ENCODE results near the gene RTN4RL1. TPM values are rescaled to one million over a fixed set of nuclear protein-coding genes. Genes with fewer than 3 reads are reported as not detected.
A peak's percentile ranks its signal among the peaks of the same experiment; 100 is the strongest.

Gene RTN4RL1
- total and polyA plus RNA-seq, 12 donors = 0.81 to 6.3 (median 2.7) TPM

DNA sequence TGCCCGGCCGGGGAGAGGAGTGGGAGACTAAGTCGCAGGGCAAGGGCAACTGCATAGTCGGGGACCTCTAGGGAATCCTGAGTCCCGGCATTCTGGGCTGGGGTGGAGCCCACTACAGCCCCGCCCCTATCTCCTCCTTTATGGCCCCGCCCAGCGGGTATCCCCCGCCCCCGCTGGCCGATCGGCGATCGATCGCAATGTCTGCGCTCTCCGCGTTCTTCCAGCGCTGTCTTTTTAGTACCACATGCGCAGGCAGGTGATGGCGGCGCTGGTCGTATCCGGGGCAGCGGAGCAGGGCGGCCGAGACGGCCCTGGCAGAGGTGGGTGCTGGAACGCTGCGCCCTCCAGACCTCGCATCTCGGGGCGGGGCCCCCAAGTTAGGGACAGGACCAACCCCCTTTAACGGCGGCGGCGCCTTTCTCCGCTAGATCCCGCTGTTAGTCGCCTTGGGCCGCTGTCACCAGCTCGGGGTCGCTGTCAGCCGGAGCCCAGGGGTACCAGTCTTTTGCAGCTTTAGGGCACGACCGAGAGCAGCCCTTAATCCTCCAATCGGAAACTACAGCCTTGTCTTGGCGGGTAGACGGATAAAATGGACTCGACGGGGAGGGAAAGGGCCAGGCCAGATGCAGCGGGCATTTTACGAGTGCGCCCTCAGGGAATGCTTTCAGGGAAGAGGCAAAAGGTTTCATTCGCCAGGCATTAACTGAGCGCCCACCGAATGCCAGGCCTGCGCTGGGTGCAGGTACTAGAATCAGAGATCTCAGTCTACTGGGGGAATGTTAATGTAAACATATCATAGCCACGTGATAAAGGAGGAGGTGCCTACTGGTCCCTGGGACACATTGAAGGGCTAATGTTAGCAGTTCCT is 5.0 kb upstream of the RTN4RL1 start, which contains the start of gene DPH1:
Gene DPH1 (plus strand): TSS at position 243 of the 868 bp plus-strand sequence. CDS start 17 bp downstream, at position 260.
- TF ChIP-seq, protein P1, sequence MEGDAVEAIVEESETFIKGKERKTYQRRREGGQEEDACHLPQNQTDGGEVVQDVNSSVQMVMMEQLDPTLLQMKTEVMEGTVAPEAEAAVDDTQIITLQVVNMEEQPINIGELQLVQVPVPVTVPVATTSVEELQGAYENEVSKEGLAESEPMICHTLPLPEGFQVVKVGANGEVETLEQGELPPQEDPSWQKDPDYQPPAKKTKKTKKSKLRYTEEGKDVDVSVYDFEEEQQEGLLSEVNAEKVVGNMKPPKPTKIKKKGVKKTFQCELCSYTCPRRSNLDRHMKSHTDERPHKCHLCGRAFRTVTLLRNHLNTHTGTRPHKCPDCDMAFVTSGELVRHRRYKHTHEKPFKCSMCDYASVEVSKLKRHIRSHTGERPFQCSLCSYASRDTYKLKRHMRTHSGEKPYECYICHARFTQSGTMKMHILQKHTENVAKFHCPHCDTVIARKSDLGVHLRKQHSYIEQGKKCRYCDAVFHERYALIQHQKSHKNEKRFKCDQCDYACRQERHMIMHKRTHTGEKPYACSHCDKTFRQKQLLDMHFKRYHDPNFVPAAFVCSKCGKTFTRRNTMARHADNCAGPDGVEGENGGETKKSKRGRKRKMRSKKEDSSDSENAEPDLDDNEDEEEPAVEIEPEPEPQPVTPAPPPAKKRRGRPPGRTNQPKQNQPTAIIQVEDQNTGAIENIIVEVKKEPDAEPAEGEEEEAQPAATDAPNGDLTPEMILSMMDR (IDR thresholded peaks at IDR 0.05) = no peak
- intact Hi-C loops (cut with DNase I) = loop anchor here in 3 of 10 donors (5.0 to 10.0 kb wide), 3 partner anchors 118 to 375 kb away; partner anchors contain the start of gene WDR81 (in 2 of the 3)
- WGBS, 2 donors = 0 to 1% methylated on average over 59 of the region's 59 CpGs
- peak; percentile 90 for DNase-seq
- H3K9me3 ChIP-seq = no peaks in the 10 kb centered on the region
- H3K27me3 ChIP-seq = peaks cover 0 to 46% (median 19%) of the 10 kb centered on the region in 7 donors
- ATAC-seq = peak; percentile 84 to 95 (median 89)
- H3K4me3 ChIP-seq = peak within 1 kb of the TSS; percentile 74 to 99 (median 95)
- H3K27ac ChIP-seq = peak within 1 kb of the TSS in 9 of 10 donors; percentile 23 to 84 (median 72)
- H3K36me3 ChIP-seq = peaks cover 0 to 16% (median 0%) of the 10 kb centered on the region in 9 donors
- peaks cover 10 to 43% (median 29%) of the 10 kb centered on the region in 9 donors for H3K4me1 ChIP-seq

DNA sequence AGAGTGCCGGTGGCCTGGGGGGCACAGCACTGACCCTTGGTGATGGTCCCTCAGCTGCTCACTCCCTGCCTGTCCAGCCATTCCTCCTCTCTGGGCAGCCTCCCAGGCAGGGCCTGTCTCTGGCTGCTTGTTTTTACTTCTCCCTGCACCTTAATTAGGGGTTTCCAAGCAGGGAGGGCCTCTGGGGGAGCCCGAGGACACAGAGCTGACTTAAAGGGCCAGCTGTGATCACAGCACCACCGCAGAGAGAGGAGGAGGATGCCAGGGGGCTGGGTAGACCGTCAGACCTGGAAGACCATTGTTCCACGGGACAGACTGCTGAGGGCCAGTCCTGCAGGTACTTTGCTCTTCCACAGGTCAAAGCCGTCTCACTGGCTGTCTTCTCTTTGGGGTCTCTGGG is 3.6 kb upstream of the RTN4RL1 start:
- TF ChIP-seq, protein P1 (IDR thresholded peaks at IDR 0.05) = no peak
- ATAC-seq (no peak), DNase-seq (no peak)
- H3K4me1 ChIP-seq = peaks cover 16 to 54% (median 41%) of the 10 kb centered on the region in 9 donors
- H3K4me3 ChIP-seq = no peak overlapping the region
- no peak overlapping the region for H3K27ac ChIP-seq
- peaks cover 0 to 61% (median 24%) of the 10 kb centered on the region in 7 donors for H3K27me3 ChIP-seq
- intact Hi-C loops (cut with DNase I) = loop anchor here in 2 of 10 donors (5.0 to 10.0 kb wide), 2 partner anchors 116 to 304 kb away; partner anchors contain the start of gene WDR81 (in 1 of the 2)
- 55 to 60% methylated on average over 6 of the region's 6 CpGs for WGBS, 2 donors
- no peaks in the 10 kb centered on the region for H3K9me3 ChIP-seq
- H3K36me3 ChIP-seq = peaks cover 0 to 9% (median 0%) of the 10 kb centered on the region in 9 donors

DNA sequence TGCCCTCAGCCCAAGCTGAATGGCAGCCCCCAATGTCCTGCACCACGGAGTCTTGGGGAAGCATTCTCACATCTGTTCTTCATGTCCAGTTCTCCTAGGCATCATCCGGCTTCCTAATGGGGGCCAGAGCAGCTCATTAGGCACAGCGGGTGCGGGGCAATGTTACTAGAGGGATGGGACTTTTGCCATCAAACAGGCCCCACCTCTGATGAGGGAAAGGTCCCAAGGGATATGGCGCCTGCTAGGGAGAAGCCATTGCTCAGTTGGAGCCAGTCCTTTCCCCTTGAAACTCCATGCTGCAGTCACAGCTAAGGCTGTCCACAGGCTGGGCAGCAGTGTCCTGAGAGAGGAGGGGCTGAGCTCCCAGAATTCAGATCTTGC is 3.1 kb upstream of the RTN4RL1 start:
- peaks cover 0 to 4% (median 0%) of the 10 kb centered on the region in 9 donors for H3K36me3 ChIP-seq
- TF ChIP-seq, protein P1 (IDR thresholded peaks at IDR 0.05) = no peak
- ATAC-seq (no peak), DNase-seq (no peak)
- WGBS, 2 donors = 78 to 83% methylated on average over 5 of the region's 5 CpGs
- H3K27me3 ChIP-seq = peaks cover 0 to 66% (median 24%) of the 10 kb centered on the region in 7 donors
- intact Hi-C loops (cut with DNase I) = loop anchor here in 2 of 10 donors (5.0 to 10.0 kb wide), 2 partner anchors 116 to 303 kb away; partner anchors contain the start of gene WDR81 (in 1 of the 2)
- H3K9me3 ChIP-seq = no peaks in the 10 kb centered on the region
- H3K4me3 ChIP-seq = no peak overlapping the region
- no peak overlapping the region for H3K27ac ChIP-seq
- peaks cover 17 to 59% (median 44%) of the 10 kb centered on the region in 9 donors for H3K4me1 ChIP-seq

DNA sequence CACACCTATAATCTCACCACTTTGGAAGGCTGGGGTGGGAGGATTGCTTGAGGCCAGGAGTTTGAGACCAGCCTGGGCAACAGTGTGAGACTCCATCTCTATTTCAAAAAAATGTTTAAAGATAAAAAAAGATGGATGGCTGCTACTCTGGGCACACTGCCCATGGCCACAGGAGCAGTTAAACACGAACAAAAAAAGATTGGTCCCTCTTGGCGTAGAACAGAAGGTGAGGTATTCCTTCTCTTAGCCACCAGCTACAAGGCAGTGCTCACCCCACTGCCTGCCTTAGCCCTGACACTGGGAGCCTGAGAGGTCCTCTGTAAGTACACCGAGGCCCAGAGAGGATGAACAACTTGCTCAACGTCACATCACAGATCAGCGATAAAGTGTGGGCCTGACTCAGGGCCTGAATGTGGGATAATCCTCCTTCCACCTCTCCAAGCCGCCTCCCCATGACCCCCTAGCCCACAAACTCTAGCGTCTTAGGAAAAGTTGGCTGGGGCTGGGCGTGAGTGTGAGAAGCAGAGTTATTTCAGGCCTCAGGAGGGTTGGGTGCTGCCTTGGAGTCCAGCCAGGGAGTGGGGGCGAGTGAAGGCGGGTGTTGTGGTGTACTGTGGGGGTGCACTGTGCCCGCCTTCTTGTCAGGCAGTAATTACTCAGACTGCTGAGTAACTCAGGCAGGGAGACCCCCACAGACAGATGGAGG is 2.5 kb upstream of the RTN4RL1 start:
- no peak overlapping the region for H3K4me3 ChIP-seq
- H3K27ac ChIP-seq = no peak overlapping the region
- ATAC-seq (no peak), DNase-seq (no peak)
- 58% methylated on average over 11 of the region's 11 CpGs for WGBS, 2 donors
- intact Hi-C loops (cut with DNase I) = loop anchor here in 6 of 10 donors (2.0 to 10.0 kb wide), 4 partner anchors 115 to 303 kb away; partner anchors contain the start of gene WDR81 (in 1 of the 6)
- no peaks in the 10 kb centered on the region for H3K9me3 ChIP-seq
- TF ChIP-seq, protein P1 (IDR thresholded peaks at IDR 0.05) = no peak
- peaks cover 0 to 71% (median 24%) of the 10 kb centered on the region in 7 donors for H3K27me3 ChIP-seq
- H3K36me3 ChIP-seq = peaks cover 0 to 3% (median 0%) of the 10 kb centered on the region in 9 donors
- H3K4me1 ChIP-seq = peaks cover 17 to 62% (median 47%) of the 10 kb centered on the region in 9 donors
